HG02798 (cell line): Measurements from ENCODE around the gene SFSWAP.

Experiments
- ATAC-seq: cut with Tn5 transposase; IDR thresholded peaks from one replicate; pipeline ENCODE4 v1.9.1; 2021; ENCODE audit warnings: mild to moderate bottlenecking; ENCODE audit not compliant: unreplicated experiment, poor library complexity

Gene SFSWAP

DNA sequence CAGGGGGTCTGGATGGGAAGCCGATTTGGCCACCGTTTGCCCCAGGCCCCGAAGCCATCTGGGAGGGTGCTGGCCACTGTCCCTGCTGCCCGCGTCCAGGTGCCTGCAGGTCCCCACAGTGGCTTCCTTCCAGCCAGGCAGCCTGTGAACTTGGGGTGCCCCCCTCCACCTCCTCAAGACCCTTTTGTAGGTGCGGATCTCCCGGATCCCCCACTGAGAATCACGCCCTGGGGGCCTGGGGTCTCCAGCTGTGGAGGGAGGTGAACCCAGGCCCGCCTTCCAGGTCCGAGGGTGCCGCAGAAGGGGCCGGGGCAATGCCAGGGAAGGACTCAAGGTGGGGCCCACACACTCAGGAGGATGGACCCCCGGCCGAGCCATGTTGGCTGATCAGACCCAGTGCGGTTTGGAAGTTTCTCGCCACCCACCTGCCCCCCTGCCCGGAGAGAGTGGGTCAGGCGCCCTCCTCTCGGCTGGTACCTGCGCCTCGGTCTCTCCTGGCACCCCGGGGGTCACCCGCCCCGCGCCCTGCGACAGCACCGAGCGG lies 119.0 kb downstream of the SFSWAP start:
- no peak for ATAC-seq

DNA sequence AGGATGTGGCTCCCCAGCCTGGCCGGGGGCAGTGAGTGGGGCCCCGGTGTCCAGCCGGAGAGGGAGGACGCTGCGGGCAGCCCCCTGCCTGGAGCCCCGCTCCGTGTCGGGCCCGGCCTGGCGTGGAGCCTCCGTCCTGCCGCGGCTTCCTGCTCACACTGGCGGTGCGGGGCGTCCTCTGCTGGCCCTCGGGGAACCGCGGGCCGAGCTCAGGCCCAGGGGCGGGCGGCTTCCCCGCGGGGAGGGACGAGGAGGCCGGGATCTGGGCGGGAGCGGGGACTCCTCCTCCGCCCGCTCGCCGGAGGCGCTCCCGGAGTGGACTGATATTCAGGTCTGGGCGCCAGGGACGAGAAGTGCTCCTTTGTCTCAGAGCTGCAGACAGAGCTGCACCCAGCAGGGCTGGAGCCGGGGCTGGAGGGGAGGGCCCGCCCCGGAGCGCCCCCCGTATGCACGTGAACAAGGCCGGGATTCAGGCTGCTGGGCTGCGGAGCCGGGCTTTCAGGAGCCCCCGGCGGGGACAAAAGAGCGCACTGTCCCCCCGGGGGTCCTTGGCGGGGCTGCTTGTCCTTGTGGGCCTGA lies 119.5 kb downstream of the SFSWAP start:
- ATAC-seq, result peak; percentile 42

DNA sequence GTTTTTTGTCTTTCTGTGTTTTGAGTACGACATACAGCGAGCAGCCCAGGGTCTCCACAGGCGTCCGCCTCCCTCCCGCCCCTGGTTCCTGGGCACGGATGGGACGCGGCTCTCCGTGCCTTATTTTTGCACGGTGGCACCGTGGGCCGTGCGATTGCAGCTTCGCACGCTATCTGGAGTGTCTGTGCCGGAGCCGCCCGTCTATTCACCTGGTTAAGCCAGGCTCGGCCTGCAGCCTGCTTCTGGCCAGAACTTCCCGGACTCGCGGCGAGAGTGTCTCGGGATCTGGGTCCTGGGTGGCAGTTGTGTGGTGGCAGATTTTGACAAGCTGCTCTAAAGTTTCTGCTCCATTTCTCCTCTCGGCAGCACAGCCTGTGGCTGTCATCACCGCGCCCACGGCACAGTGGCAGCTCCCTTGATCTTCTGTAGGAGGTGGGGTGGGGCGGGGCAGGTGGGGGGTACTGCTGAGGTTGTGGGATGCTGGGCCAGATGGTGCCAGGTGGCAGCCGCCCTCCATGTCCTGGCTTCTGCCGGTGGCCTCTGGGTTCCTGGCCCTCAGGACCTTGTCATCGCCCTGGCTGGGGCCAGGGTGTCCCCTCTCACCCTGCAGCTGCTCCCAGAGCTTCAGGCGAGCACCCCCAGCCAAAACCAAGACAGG lies 120.2 kb downstream of the SFSWAP start:
- no peak for ATAC-seq

DNA sequence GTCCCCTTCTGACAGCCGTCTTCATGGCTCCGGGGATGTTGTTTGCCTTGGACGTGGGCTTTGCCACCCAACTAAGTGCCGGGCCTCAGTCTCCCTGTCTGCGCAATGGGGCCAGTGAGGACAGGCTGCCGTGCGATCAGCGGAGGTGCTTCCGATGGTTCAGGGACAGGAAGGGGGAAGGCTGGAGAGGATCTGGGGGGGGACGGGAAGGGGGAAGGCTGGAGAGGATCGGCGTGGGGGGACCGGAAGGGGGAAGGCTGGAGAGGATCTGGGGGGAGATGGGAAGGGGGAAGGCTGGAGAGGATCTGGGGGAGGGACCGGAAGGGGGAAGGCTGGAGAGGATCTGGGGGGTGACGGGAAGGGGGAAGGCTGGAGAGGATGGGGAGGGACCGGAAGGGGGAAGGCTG lies 120.7 kb downstream of the SFSWAP start:
- ATAC-seq, result no peak

DNA sequence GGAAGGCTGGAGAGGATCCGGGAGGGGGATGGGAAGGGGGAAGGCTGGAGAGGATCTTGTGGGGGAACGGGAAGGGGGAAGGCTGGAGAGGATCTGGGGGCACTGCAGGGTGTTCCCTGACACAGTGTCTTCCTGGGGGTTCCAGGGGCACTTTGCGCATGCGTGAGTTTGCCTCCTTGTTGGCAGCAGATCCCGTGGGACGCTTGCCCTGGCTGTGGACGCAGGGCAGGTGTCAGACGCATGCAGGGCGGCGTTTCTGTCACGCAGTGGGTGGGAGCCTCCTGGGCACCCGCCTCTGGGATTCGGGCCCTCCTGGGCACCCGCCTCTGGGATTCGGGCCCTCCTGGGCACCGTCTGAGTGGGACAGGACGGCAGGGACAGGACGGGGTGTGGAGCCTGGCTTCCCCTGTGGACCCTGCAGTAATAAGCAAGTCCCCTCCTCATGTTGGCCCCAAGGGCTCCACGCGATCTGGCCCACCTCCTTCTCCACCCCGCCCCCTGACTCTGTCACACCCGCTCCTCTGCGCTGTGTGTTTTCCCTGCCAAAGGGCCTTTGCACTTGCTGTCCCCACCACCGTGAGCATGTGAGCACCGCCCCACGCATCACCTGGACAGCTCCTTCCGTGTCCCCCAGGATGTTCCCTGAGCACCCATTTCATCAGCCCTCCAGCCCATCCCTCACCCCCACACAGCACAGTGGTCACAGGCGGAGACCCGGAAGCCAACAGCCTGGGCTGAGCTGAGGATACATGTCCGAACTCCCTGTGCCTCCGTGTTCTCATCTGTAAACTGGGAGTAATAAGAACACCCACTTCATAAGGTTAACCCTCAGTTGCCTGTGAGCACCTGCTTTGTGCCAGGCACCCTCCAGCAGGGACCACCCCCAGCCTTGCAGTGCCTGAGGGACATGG lies 121.7 kb downstream of the SFSWAP start:
- no peak for ATAC-seq

DNA sequence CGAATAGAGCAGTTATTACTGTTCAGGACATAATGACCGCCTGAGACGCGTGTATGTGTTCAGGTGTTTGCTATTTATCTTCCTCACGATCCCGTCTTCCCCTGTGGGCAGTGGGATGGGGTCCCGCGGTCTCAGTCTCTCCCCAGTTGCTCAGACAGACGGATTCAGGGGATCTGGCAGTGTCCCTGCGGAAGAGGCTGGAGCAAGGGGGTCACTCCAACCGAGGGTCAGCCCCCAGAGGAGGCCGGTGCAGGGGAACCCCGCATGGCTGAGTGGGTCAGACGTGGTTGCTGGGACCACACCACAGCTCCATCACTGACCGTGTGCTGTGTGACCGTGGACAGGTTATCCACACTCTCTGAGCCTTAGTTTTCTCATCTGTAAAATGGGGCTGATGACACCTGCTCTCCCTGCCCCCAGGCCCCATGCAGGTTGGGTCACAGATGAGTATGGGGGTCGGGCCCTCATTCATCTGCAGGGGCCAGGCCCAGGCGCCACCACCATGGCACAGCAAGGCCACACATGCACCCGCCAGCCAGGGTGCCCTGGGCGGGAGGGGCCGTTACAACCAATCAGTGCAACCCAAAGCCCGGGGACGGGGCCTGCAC lies 122.5 kb downstream of the SFSWAP start:
- ATAC-seq, result no peak

DNA sequence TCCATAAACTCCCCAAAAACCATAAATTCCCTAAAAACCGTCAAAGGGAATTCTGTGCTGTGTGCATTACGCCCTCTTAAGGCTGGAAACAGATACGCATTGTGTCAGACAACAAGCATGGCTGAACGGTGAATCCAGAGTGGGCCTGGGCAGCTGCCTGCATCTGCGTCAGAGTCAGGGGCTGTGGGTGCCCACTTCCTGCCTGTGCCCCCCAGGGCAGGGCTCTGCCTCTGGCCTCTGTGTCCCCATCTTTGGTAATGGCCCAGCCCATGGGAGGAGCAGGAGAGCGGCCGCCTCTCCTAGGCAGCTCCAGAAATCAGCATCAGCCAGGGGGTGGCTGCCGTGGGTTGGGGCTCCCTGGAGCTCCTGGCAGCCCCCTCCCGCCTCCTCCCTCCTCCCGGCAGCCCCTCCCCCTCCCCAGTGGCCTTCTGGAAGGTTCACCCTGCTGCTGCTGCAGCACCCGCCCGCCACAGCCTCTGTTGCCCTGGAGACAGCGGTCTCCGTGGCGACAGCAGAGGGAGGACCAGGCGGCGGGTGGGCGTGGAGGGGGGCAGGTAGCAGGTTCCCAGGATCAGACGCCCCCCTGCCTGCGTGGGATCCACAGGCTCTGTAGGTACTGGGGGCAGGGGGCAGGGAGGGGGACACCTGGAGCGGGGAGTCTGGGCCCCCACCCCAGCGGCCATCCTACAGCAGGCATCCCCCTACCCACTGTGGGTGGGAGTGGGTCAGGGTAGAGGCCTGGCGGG lies 123.2 kb downstream of the SFSWAP start:
- ATAC-seq, result no peak

DNA sequence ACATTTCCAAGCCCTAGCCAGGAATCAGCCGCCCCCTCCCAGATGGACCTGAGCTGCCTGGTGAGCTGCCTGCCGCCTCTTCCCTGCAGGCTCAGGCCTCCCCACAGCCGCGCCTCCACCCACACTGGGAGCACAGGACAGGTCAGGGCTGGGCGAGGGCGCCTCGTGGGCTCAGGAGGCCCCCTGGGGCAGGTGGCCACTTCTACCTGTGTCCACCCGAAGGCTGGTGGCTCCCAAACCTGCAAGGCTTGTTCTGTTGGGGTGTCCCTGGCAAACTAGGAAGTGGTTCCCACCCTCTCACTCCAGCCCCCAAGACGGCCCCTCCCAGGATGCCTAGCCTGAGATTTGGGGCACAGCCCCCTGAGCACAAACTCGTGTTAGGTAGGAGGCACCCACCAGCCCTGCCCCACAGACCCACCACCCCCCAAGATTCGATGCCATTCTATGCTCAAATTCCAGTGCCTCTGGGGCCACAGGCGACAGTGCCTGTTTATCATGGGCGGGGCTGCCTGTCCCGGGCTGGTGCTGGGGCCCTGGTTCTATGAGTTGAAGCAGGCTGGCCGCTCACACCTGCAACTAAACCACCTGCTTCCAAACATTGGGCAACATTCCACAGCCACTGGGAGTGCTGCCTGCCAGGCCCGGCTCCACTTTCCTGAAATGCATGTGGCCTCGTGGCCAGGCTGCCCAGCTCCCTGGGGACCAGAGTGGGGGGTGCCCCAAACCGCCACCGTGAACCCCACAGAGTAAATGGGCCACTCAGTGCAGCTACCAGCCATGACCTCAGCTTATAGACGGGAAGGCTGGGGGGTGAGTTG lies 124.1 kb downstream of the SFSWAP start:
- no peak for ATAC-seq

DNA sequence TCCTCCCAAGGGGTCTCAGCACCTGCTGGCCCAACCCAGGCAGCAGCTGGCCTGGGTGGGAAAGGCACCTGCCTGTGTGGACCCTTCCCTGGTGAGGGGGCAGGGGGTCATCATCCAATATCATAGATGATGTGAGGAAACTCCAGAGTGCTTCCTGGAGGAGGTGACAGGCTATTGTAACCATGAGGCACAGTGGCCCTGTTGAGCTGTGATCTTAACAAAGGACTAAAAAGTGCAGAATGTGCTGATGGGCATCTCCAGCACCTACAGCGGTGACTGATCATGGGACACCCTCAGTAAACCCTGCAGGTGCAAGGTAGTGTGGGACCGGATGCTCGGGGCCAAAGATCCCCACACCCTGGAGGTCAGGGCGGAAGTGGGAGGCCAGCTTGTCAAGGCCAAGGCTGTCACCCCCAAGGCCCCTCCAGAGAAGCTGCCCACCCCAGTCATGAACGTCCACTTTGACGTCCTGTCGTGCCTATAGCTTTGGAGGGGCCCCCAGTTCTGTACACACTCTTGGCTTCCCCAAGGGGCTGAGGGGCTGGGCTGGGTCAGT lies 124.8 kb downstream of the SFSWAP start:
- ATAC-seq, result no peak

DNA sequence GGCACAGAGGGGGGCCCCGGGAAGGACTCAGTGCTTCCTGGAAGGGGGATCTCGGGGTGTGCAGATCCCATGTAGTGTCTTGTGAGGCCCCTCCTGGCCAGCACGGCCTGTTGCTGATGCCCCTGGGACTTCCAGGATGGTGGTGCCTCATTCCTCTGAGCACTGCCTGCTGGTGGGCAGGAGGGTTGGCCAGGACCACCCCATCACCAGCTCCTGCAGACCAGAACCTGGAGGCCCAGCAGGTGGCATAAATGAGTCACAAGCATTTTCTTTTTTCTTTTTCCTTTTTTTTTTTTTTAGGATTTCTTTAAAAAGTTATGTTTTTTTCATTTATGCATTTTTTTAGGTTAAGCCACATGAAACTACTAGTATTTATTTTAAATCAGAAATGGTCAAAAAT lies 125.3 kb downstream of the SFSWAP start:
- no peak for ATAC-seq

DNA sequence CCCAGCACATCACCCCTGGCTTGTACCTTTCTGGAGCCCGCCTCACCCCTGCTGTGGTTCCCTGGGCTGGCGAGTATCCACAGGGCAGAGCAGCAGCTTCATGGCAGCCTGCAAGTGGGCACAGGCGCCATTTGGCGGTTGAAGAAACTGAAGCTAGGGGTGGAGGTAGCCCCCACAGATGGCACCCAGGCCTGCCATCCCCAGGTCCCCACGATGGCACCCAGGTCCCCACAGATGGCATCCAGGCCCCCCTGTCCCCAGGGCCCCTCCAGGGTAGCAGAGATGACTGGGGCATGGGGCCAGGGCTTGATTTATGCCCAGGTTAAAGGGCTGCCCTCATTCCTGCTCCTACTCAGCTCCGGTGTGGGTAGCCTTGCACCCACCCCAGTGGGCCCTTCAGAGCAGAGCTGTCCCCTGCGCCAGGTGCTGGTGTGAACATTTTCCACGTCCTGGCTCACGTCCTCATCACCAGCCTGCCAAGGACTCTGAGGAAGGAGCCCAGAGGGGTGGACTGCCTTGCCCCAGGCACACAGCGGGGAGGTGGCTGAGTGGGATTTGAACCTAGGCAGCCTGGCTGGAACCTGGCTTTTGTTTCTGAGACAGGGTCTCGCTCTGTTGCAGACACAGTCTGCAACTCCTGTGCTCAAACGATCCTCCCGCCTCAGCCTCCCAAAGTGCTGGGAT lies 126.0 kb downstream of the SFSWAP start:
- ATAC-seq, result no peak

DNA sequence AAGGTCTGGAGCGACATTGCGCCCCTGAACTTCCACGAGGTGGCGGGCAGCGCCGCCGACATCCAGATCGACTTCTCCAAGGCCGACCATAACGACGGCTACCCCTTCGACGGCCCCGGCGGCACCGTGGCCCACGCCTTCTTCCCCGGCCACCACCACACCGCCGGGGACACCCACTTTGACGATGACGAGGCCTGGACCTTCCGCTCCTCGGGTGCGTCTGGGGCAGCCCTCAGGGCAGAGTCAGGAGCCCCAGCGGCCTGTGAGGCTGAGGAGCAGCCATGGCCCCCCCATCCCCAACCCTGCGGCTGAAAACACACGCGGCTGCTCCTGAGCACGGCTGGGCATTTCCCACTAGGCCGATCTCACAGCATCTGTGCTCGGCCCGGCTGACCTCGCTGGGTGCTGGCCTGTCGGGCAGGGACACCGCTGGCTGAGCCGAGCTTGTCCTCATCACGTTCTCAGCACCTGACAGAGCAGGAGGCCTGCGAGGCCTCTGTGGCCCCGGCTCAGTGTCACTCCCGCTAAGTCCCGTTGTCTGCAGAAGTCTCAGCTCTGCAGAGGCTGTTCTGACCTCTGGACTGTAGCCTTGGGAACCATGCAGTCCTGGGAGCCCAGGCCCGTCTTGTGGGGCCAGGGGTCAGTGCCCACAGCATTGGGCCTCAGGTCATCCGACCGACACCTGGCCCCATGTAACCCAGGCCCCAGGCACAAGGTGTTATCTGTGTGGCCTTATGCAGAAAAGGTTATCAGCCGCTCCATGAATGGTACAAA lies 129.9 kb downstream of the SFSWAP start:
- no peak for ATAC-seq

DNA sequence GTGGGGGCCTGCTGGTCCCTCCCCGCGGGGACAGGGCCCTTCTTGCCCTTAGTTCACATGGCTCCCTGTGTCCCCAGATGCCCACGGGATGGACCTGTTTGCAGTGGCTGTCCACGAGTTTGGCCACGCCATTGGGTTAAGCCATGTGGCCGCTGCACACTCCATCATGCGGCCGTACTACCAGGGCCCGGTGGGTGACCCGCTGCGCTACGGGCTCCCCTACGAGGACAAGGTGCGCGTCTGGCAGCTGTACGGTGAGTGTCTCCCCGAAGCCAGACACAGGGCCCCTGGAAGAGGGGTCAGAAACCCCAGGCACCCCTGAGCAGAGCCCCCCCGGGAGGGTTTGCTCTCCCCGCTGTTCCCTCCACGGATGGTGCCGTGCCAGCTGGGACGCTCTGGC lies 130.7 kb downstream of the SFSWAP start:
- no peak for ATAC-seq

DNA sequence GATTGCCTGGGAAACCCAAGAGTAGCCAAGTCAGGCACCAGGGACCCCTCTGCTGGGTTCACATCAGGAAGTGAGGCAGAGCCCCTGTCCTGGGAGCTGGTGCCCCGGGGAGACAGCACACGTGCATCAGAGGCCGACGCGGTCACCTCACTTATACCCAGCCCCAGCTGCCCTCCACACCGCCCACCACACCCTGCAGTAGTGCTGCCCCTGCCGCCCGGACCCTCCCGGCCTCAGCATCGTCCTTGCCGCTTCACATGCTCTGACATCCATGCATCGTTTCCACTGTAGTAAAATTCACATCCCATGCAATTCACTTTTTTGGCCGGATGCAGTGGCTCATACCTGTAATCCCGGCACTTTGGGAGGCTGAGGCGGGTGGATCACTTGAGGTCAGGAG lies 131.3 kb downstream of the SFSWAP start:
- no peak for ATAC-seq

DNA sequence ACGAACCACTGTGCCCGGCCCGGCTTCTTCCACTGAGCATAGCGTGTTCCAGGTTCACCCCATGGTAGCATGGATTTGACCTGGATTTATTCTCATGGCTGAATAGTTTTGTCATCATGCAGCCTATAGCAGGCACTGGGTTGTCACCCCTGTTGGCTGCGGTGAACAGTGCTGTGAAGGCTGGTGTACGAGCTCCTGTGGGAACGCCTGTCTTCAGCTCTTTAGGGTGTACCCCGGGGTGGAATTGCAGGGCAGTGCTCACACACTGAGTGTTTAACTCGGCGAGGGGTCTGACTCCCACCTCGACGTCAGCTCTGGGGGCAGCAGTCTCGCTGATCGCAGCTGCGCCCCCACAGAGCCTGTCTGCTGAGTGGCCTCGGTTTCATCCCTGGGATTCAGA lies 132.6 kb downstream of the SFSWAP start:
- no peak for ATAC-seq

DNA sequence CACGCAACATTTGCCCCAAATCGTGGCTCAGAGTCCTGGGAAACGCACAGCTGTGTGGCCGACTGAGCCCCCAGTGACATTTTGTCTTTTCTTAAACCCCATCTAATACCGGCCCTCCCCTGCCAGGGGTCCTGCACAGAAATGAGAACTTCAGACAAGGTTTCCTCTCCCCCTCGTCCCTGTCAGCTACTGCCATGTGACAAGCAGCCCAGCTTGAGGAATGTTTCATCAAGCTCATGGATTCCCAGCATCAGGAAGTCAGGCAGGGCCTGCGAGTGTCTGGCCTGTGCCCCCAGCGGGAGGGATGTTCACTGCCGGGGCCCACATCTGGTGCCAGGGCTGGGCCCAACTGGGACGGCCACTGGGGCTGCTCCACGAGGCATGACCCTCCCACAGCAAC lies 133.2 kb downstream of the SFSWAP start:
- no peak for ATAC-seq

DNA sequence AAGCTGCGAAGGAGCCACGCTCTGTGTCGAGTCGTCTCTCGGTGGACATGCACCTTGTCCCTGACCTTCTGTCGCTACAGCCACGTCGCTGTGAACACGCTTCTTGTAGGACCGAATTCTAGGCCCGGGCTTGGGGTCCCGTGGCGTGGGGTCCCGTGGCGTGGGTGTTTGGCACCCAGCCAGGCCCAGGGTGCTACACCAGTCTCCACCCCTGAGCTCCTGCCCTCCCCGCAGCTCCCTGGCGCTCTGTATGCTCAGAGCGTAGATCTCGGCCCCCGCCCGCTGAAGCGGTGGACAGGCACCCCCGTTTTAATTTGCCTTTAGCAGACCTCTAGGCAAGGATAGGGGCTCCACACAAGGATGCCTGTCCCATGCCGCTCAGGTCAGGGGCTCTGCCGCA lies 133.8 kb downstream of the SFSWAP start:
- no peak for ATAC-seq

DNA sequence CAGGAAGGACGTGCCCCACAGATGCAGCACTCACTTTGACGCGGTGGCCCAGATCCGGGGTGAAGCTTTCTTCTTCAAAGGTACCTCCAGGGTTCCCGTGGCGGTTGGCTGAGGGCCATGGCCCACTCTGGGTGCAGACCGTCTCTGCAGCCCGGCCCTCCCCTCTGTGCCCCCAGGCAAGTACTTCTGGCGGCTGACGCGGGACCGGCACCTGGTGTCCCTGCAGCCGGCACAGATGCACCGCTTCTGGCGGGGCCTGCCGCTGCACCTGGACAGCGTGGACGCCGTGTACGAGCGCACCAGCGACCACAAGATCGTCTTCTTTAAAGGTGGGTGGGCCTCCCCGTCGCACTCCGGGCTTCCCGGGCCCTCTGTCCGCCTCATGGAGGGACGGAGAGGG lies 134.2 kb downstream of the SFSWAP start:
- no peak for ATAC-seq
